ENCODE measurements around the gene KCNC4.

KCNC4 gene

GRCh38 chr1:110254604-110255391 lies 44.7 kb downstream of the KCNC4 start:
- DNase-seq (ENCODE audit: low read depth), result no peak

- no peak for DNase-seq (ENCODE audit: low read depth)
These were observed 45.3 kb downstream of the KCNC4 start for GRCh38 chr1:110255392-110255787.

- DNase-seq (ENCODE audit: low read depth), result no peak
These were observed 48.6 kb downstream of the KCNC4 start for GRCh38 chr1:110258734-110259133.

DNA sequence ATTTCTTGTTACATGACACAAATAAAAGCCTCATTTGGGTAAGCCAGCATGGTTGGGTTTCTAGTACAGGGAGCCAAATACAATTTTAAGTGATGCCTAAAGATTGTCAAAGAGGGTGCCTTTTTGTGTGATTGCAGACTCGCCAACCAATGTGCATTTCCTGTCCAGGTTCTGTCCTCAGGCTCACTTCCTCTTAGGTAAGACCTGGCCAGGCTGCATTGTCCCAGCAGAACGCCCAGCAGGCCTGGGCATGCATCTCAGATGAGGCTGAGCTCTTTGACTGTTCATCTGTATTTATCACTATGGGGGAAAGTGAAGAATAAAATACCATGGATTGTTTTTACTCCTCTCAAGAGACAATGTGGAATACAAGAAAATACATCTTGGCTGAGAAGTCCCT lies 49.7 kb downstream of the KCNC4 start:
- no peak for DNase-seq (ENCODE audit: low read depth)
